HG03460 (cell line): ENCODE measurements around the gene PGLYRP2.

Experiments
- ATAC-seq: cut with Tn5 transposase; IDR thresholded peaks from one replicate; pipeline ENCODE4 v1.9.1; 2021; ENCODE audit not compliant: unreplicated experiment

The PGLYRP2 gene

GRCh38 chr19:15442142-15442920, 37.0 kb downstream of the PGLYRP2 start:
- no peak for ATAC-seq

GRCh38 chr19:15441317-15441716, 38.0 kb downstream of the PGLYRP2 start:
- no peak for ATAC-seq

- ATAC-seq = no peak
Observed at GRCh38 chr19:15439821-15440641, 39.3 kb downstream of the PGLYRP2 start.

- no peak for ATAC-seq
Observed at GRCh38 chr19:15439078-15439799, 40.1 kb downstream of the PGLYRP2 start.

- no peak for ATAC-seq
Observed at GRCh38 chr19:15438577-15438976, 40.7 kb downstream of the PGLYRP2 start.

GRCh38 chr19:15438124-15438496, 41.2 kb downstream of the PGLYRP2 start:
- no peak for ATAC-seq

- no peak for ATAC-seq
Observed at GRCh38 chr19:15437355-15438123, 41.8 kb downstream of the PGLYRP2 start.

- no peak for ATAC-seq
Observed at GRCh38 chr19:15436826-15437110, 42.5 kb downstream of the PGLYRP2 start.

- no peak for ATAC-seq
Observed at GRCh38 chr19:15436012-15436825, 43.1 kb downstream of the PGLYRP2 start.

GRCh38 chr19:15433519-15434069, 45.7 kb downstream of the PGLYRP2 start:
- no peak for ATAC-seq

GRCh38 chr19:15432629-15433518, 46.4 kb downstream of the PGLYRP2 start:
- ATAC-seq = peak; percentile 55

GRCh38 chr19:15432018-15432494, 47.2 kb downstream of the PGLYRP2 start:
- ATAC-seq = no peak

- no peak for ATAC-seq
Observed at GRCh38 chr19:15431396-15432017, 47.8 kb downstream of the PGLYRP2 start.

- no peak for ATAC-seq
Observed at GRCh38 chr19:15430526-15431120, 48.7 kb downstream of the PGLYRP2 start.

- ATAC-seq = no peak
Observed at GRCh38 chr19:15429825-15430467, 49.4 kb downstream of the PGLYRP2 start.

GRCh38 chr19:15428956-15429824, 50.1 kb downstream of the PGLYRP2 start:
- ATAC-seq = no peak
